Peyer's patch (tissue), 4 donors: ENCODE measurements around the gene SERTAD1.
A peak's percentile ranks its signal among the peaks of the same experiment; 100 is the strongest.

Experiments used
- POLR2A ChIP-seq, 2 donors: fragments of 450-650 bp; IDR thresholded peaks; one replicate each; pipeline ENCODE4 v1.5.1; 2017; ENCODE audit warnings: antibody characterized with exemption in 2 of 2, mild to moderate bottlenecking in 2 of 2, moderate library complexity in 2 of 2
- TF ChIP-seq, protein P1 (sequence below), 6 experiments: fragments of 450-650 bp in 4 of 6; fragments of 200-600 bp in 2 of 6; sonication (generic) in 1 of 6; IDR thresholded peaks; one replicate each; pipeline ENCODE4 v1.5.1; 2017 to 2019; ENCODE audit warnings: antibody characterized with exemption in 6 of 6, mild to moderate bottlenecking in 3 of 6, moderate library complexity in 1 of 6

DNA sequence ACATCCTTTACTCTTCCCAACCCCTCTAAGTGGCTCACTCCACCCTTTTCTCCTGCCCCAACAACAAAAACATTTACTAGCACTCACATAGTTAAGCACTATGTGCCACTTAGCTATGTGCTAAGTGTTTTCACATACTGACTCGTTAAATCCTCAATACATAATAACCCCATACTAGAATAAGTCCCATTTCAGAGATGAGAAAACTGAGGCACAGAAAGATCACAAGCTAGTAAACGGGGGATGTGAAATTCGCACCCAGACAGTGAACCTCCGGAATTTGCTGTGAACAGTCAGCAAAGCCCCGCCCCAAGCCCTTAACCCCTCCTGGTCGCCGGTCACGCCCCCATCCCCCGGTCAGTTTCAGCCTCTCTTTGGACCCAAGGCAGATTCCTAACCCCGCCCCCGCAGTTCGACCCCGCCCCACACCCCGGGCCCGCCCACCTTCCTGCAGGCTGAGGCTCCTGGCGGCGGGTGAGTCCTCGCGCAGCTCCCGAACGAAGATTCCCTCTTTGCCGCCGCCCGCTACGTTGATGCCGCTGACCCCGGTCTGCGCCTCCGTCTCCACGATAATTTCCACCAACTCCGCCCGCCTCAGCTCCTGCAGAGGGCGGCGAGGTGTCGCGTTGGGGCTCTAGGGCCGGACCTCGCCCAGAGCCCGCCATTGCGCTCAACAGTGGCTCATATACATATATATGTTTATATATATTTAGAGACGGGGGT, 22.4 kb downstream of the SERTAD1 start:
- TF ChIP-seq, protein P1, sequence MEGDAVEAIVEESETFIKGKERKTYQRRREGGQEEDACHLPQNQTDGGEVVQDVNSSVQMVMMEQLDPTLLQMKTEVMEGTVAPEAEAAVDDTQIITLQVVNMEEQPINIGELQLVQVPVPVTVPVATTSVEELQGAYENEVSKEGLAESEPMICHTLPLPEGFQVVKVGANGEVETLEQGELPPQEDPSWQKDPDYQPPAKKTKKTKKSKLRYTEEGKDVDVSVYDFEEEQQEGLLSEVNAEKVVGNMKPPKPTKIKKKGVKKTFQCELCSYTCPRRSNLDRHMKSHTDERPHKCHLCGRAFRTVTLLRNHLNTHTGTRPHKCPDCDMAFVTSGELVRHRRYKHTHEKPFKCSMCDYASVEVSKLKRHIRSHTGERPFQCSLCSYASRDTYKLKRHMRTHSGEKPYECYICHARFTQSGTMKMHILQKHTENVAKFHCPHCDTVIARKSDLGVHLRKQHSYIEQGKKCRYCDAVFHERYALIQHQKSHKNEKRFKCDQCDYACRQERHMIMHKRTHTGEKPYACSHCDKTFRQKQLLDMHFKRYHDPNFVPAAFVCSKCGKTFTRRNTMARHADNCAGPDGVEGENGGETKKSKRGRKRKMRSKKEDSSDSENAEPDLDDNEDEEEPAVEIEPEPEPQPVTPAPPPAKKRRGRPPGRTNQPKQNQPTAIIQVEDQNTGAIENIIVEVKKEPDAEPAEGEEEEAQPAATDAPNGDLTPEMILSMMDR (IDR thresholded peaks at IDR 0.05): peak in 4 of 6 experiments; percentile 8 to 27 (median 14)
- TF ChIP-seq POLR2A (IDR thresholded peaks at IDR 0.05): peak in 1 of 2 donors; percentile 33
